ENCODE results near the gene TXNL1.
"Not testable (repeated sequence)": the region's sequence is repeated elsewhere in the genome, so short reads cannot be mapped to it uniquely, and the experiment has no call there.

TXNL1 gene

GRCh38 chr18:56615738-56616520 lies 22.5 kb downstream of the TXNL1 start:
- Histone ChIP-seq H3K4me1 (ENCODE audit: control insufficient read depth in 2 of 2, insufficient read depth in 2 of 2, low read length in 2 of 2) (peaks cover 0 to 5% of the 10 kb centered on the region in 2 donors), H3K9ac (ENCODE audit: low read depth in 1 of 2, low read length in 2 of 2) (no peak overlapping the region), H3K36me3 (ENCODE audit: control insufficient read depth in 2 of 2, insufficient read depth in 2 of 2, low read length in 2 of 2) (peaks cover 28 to 43% of the 10 kb centered on the region in 2 donors), H3K27ac (ENCODE audit: low read depth in 2 of 2, low read length in 2 of 2) (no peak overlapping the region), H3K9me3 (ENCODE audit: control insufficient read depth in 2 of 2, low read length in 2 of 2) (no peaks in the 10 kb centered on the region), H3K27me3 (ENCODE audit: control insufficient read depth in 2 of 2, insufficient read depth in 2 of 2, low read length in 2 of 2) (no peaks in the 10 kb centered on the region), H3K4me3 (ENCODE audit: low read length in 2 of 2) (no peak overlapping the region)

GRCh38 chr18:56606618-56607017 lies 31.8 kb downstream of the TXNL1 start:
- Histone ChIP-seq H3K9me3 (ENCODE audit: control insufficient read depth in 2 of 2, low read length in 2 of 2) (no peaks in the 10 kb centered on the region), H3K4me3 (ENCODE audit: low read length in 2 of 2) (no peak overlapping the region), H3K27ac (ENCODE audit: low read depth in 2 of 2, low read length in 2 of 2) (no peak overlapping the region), H3K27me3 (ENCODE audit: control insufficient read depth in 2 of 2, insufficient read depth in 2 of 2, low read length in 2 of 2) (no peaks in the 10 kb centered on the region), H3K36me3 (ENCODE audit: control insufficient read depth in 2 of 2, insufficient read depth in 2 of 2, low read length in 2 of 2) (peaks cover 18 to 23% of the 10 kb centered on the region in 2 donors), H3K9ac (ENCODE audit: low read depth in 1 of 2, low read length in 2 of 2) (no peak overlapping the region), H3K4me1 (ENCODE audit: control insufficient read depth in 2 of 2, insufficient read depth in 2 of 2, low read length in 2 of 2) (no peaks in the 10 kb centered on the region)

- H3K4me1 ChIP-seq (ENCODE audit: control insufficient read depth in 2 of 2, insufficient read depth in 2 of 2, low read length in 2 of 2) = no peaks in the 10 kb centered on the region
- no peaks in the 10 kb centered on the region for H3K9me3 ChIP-seq (ENCODE audit: control insufficient read depth in 2 of 2, low read length in 2 of 2)
- no peak overlapping the region for H3K9ac ChIP-seq (ENCODE audit: low read depth in 1 of 2, low read length in 2 of 2)
- H3K27me3 ChIP-seq (ENCODE audit: control insufficient read depth in 2 of 2, insufficient read depth in 2 of 2, low read length in 2 of 2) = no peaks in the 10 kb centered on the region
- H3K27ac ChIP-seq (ENCODE audit: low read depth in 2 of 2, low read length in 2 of 2) = no peak overlapping the region
- no peak overlapping the region for H3K4me3 ChIP-seq (ENCODE audit: low read length in 2 of 2)
- H3K36me3 ChIP-seq (ENCODE audit: control insufficient read depth in 2 of 2, insufficient read depth in 2 of 2, low read length in 2 of 2) = peaks cover 3 to 5% of the 10 kb centered on the region in 2 donors
Measured at GRCh38 chr18:56598422-56598821, 40.0 kb downstream of the TXNL1 start.

- Histone ChIP-seq H3K27me3 (ENCODE audit: control insufficient read depth in 2 of 2, insufficient read depth in 2 of 2, low read length in 2 of 2) (no peaks in the 10 kb centered on the region), H3K9ac (ENCODE audit: low read depth in 1 of 2, low read length in 2 of 2) (no peak overlapping the region), H3K36me3 (ENCODE audit: control insufficient read depth in 2 of 2, insufficient read depth in 2 of 2, low read length in 2 of 2) (no peaks in the 10 kb centered on the region), H3K4me1 (ENCODE audit: control insufficient read depth in 2 of 2, insufficient read depth in 2 of 2, low read length in 2 of 2) (no peaks in the 10 kb centered on the region), H3K27ac (ENCODE audit: low read depth in 2 of 2, low read length in 2 of 2) (no peak overlapping the region), H3K9me3 (ENCODE audit: control insufficient read depth in 2 of 2, low read length in 2 of 2) (no peaks in the 10 kb centered on the region), H3K4me3 (ENCODE audit: low read length in 2 of 2) (no peak overlapping the region)
Measured at GRCh38 chr18:56593906-56594305, 44.5 kb downstream of the TXNL1 start.

GRCh38 chr18:56580026-56580425 lies 58.4 kb downstream of the TXNL1 start:
- Histone ChIP-seq H3K9ac (ENCODE audit: low read depth in 1 of 2, low read length in 2 of 2) (no peak overlapping the region), H3K27ac (ENCODE audit: low read depth in 2 of 2, low read length in 2 of 2) (no peak overlapping the region), H3K4me1 (ENCODE audit: control insufficient read depth in 2 of 2, insufficient read depth in 2 of 2, low read length in 2 of 2) (peaks cover 0 to 3% of the 10 kb centered on the region in 2 donors), H3K9me3 (ENCODE audit: control insufficient read depth in 2 of 2, low read length in 2 of 2) (no peaks in the 10 kb centered on the region), H3K36me3 (ENCODE audit: control insufficient read depth in 2 of 2, insufficient read depth in 2 of 2, low read length in 2 of 2) (no peaks in the 10 kb centered on the region), H3K4me3 (ENCODE audit: low read length in 2 of 2) (no peak overlapping the region), H3K27me3 (ENCODE audit: control insufficient read depth in 2 of 2, insufficient read depth in 2 of 2, low read length in 2 of 2) (no peaks in the 10 kb centered on the region)

- H3K9ac ChIP-seq (ENCODE audit: low read depth in 1 of 2, low read length in 2 of 2) = no peak overlapping the region
- H3K4me3 ChIP-seq (ENCODE audit: low read length in 2 of 2) = no peak overlapping the region
- no peak overlapping the region for H3K27ac ChIP-seq (ENCODE audit: low read depth in 2 of 2, low read length in 2 of 2)
- no peaks in the 10 kb centered on the region for H3K9me3 ChIP-seq (ENCODE audit: control insufficient read depth in 2 of 2, low read length in 2 of 2)
- H3K4me1 ChIP-seq (ENCODE audit: control insufficient read depth in 2 of 2, insufficient read depth in 2 of 2, low read length in 2 of 2) = peaks cover 0 to 3% of the 10 kb centered on the region in 2 donors
- H3K36me3 ChIP-seq (ENCODE audit: control insufficient read depth in 2 of 2, insufficient read depth in 2 of 2, low read length in 2 of 2) = no peaks in the 10 kb centered on the region
- no peaks in the 10 kb centered on the region for H3K27me3 ChIP-seq (ENCODE audit: control insufficient read depth in 2 of 2, insufficient read depth in 2 of 2, low read length in 2 of 2)
Measured at GRCh38 chr18:56579451-56579850, 58.9 kb downstream of the TXNL1 start.

- H3K27me3 ChIP-seq (ENCODE audit: control insufficient read depth in 2 of 2, insufficient read depth in 2 of 2, low read length in 2 of 2) = no peaks in the 10 kb centered on the region
- H3K36me3 ChIP-seq (ENCODE audit: control insufficient read depth in 2 of 2, insufficient read depth in 2 of 2, low read length in 2 of 2) = no peaks in the 10 kb centered on the region
- no peak overlapping the region for H3K27ac ChIP-seq (ENCODE audit: low read depth in 2 of 2, low read length in 2 of 2)
- no peak overlapping the region for H3K4me3 ChIP-seq (ENCODE audit: low read length in 2 of 2)
- H3K9ac ChIP-seq (ENCODE audit: low read depth in 1 of 2, low read length in 2 of 2) = no peak overlapping the region
- H3K9me3 ChIP-seq (ENCODE audit: control insufficient read depth in 2 of 2, low read length in 2 of 2) = no peaks in the 10 kb centered on the region
- H3K4me1 ChIP-seq (ENCODE audit: control insufficient read depth in 2 of 2, insufficient read depth in 2 of 2, low read length in 2 of 2) = peaks cover 0 to 3% of the 10 kb centered on the region in 2 donors
Measured at GRCh38 chr18:56576826-56577573, 61.4 kb downstream of the TXNL1 start.

GRCh38 chr18:56575819-56576663 lies 62.4 kb downstream of the TXNL1 start:
- H3K9me3 ChIP-seq (ENCODE audit: control insufficient read depth in 2 of 2, low read length in 2 of 2) = no peaks in the 10 kb centered on the region
- no peaks in the 10 kb centered on the region for H3K27me3 ChIP-seq (ENCODE audit: control insufficient read depth in 2 of 2, insufficient read depth in 2 of 2, low read length in 2 of 2)
- H3K4me1 ChIP-seq (ENCODE audit: control insufficient read depth in 2 of 2, insufficient read depth in 2 of 2, low read length in 2 of 2) = peaks cover 0 to 3% of the 10 kb centered on the region in 2 donors
- no peaks in the 10 kb centered on the region for H3K36me3 ChIP-seq (ENCODE audit: control insufficient read depth in 2 of 2, insufficient read depth in 2 of 2, low read length in 2 of 2)
- H3K9ac ChIP-seq (ENCODE audit: low read depth in 1 of 2, low read length in 2 of 2) = no peak overlapping the region
- no peak overlapping the region for H3K4me3 ChIP-seq (ENCODE audit: low read length in 2 of 2)
- no peak overlapping the region for H3K27ac ChIP-seq (ENCODE audit: low read depth in 2 of 2, low read length in 2 of 2)

- Histone ChIP-seq H3K4me3 (ENCODE audit: low read length in 2 of 2) (no peak overlapping the region), H3K27me3 (ENCODE audit: control insufficient read depth in 2 of 2, insufficient read depth in 2 of 2, low read length in 2 of 2) (no peaks in the 10 kb centered on the region), H3K27ac (ENCODE audit: low read depth in 2 of 2, low read length in 2 of 2) (peak overlapping the region; percentile 25 to 44), H3K4me1 (ENCODE audit: control insufficient read depth in 2 of 2, insufficient read depth in 2 of 2, low read length in 2 of 2) (peaks cover 0 to 3% of the 10 kb centered on the region in 2 donors), H3K36me3 (ENCODE audit: control insufficient read depth in 2 of 2, insufficient read depth in 2 of 2, low read length in 2 of 2) (no peaks in the 10 kb centered on the region), H3K9ac (ENCODE audit: low read depth in 1 of 2, low read length in 2 of 2) (no peak overlapping the region), H3K9me3 (ENCODE audit: control insufficient read depth in 2 of 2, low read length in 2 of 2) (no peaks in the 10 kb centered on the region)
Measured at GRCh38 chr18:56574861-56575260, 63.5 kb downstream of the TXNL1 start.

GRCh38 chr18:56572267-56572666 lies 66.1 kb downstream of the TXNL1 start:
- H3K9me3 ChIP-seq (ENCODE audit: control insufficient read depth in 2 of 2, low read length in 2 of 2); H3K4me1 ChIP-seq (ENCODE audit: control insufficient read depth in 2 of 2, insufficient read depth in 2 of 2, low read length in 2 of 2); H3K36me3 ChIP-seq (ENCODE audit: control insufficient read depth in 2 of 2, insufficient read depth in 2 of 2, low read length in 2 of 2); H3K27me3 ChIP-seq (ENCODE audit: control insufficient read depth in 2 of 2, insufficient read depth in 2 of 2, low read length in 2 of 2); H3K4me3 ChIP-seq (ENCODE audit: low read length in 2 of 2); H3K27ac ChIP-seq (ENCODE audit: low read depth in 2 of 2, low read length in 2 of 2); H3K9ac ChIP-seq (ENCODE audit: low read depth in 1 of 2, low read length in 2 of 2): not testable (repeated sequence)

All from mucosa of rectum (tissue), 2 donors.